Left lung (tissue), 10 donors: ENCODE data around the gene TTF2. TPM values are rescaled to one million over a fixed set of nuclear protein-coding genes. Genes with fewer than 3 reads are reported as not detected.

Experiments used
- ATAC-seq: fragments of 200-7000 bp; cut with Tn5 transposase; one replicate; pipeline ENCODE4 v1.9.1; 2020; ENCODE audit warnings: moderate library complexity
- DNase-seq, 4 donors: peaks; one replicate each; pipeline ENCODE4 v3.0.0-alpha.2; 2013 to 2020
- H3K27ac ChIP-seq, 2 donors: fragments of 200-600 bp; sonication (generic) in 1 of 2; one replicate each; pipeline versions ENCODE4 v1.5.0 to v1.8.0; 2020 to 2021
- H3K27me3 ChIP-seq, 2 donors: fragments of 200-600 bp; sonication (generic) in 1 of 2; one replicate each; pipeline versions ENCODE4 v1.5.0 to v1.8.0; 2020 to 2021
- H3K36me3 ChIP-seq, 2 donors: fragments of 200-600 bp; sonication (generic) in 1 of 2; one replicate each; pipeline versions ENCODE4 v1.5.0 to v1.8.0; 2020 to 2021
- H3K4me1 ChIP-seq, 2 donors: fragments of 200-600 bp; one replicate each; pipeline ENCODE4 v1.8.0; 2021
- H3K4me3 ChIP-seq, 2 donors: fragments of 200-600 bp; sonication (generic) in 1 of 2; one replicate each; pipeline versions ENCODE4 v1.5.0 to v1.8.0; 2020 to 2021; ENCODE audit warnings: mild to moderate bottlenecking in 1 of 2
- H3K9me3 ChIP-seq, 2 donors: fragments of 200-600 bp; sonication (generic) in 1 of 2; one replicate each; pipeline versions ENCODE4 v1.5.0 to v1.8.0; 2020 to 2021
- intact Hi-C, 2 donors: fragments of 100-400 bp; cut with DNase I; formaldehyde crosslinking; loops; one replicate each; pipeline versions ENCODE4 v1.11.2 to v1.14.2; 2022
- polyA plus RNA-seq, 6 donors: library from polyadenylated mRNA; unstranded; fragments of 120-200 nt; gene quantifications; one replicate each; pipeline ENCODE4 v1.2.1, GENCODE V29; 2013; ENCODE audit not compliant: insufficient read length in 6 of 6
- total RNA-seq, 2 donors: library from RNA; stranded (reverse); fragmentation: NEBNext Ultra II Directional; extraction: Animal tissue kit (Norgen Biotek cat#: 25700); gene quantifications; one replicate each; pipeline ENCODE4 v1.2.1, GENCODE V29; 2021
- TF ChIP-seq, protein P1 (sequence below), 2 donors: fragments of 200-600 bp; sonication (generic) in 1 of 2; IDR thresholded peaks; one replicate each; pipeline versions ENCODE4 v1.5.0 to v1.8.0; 2021; ENCODE audit warnings: antibody characterized with exemption in 2 of 2
- donor health status: DM: no; HTN: yes; CAD: no.
- donor health status: DM: no; HTN: no; CAD: no.

TTF2 gene
- total and polyA plus RNA-seq, 8 donors = 21.0 to 30.7 (median 25.1) TPM

DNA sequence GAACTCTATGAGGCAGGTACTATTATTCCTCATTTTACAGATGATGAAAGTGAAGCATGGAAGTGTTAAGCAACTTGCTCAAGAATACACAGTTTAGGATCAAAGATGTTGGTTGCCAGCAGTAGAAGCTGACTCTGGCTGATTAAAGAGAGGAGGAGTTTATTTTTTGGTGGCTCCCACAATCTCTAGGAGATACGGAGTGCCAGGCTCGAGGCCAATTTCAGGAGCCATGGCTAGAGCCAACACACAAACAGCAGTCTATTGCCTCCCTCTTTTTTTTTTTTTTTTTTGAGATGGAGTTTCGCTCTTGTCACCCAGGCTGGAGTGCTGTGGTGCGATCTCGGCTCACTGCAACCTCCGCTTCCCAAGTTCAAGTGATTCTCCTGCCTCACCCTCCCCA, 19.6 kb downstream of the TTF2 start:
- H3K27me3 ChIP-seq = no peaks in the 10 kb centered on the region
- H3K4me3 ChIP-seq = no peak overlapping the region
- no peak overlapping the region for H3K27ac ChIP-seq
- intact Hi-C loops = no loop called here
- H3K36me3 ChIP-seq = peaks cover 0 to 93% of the 10 kb centered on the region in 2 donors
- TF ChIP-seq, protein P1, sequence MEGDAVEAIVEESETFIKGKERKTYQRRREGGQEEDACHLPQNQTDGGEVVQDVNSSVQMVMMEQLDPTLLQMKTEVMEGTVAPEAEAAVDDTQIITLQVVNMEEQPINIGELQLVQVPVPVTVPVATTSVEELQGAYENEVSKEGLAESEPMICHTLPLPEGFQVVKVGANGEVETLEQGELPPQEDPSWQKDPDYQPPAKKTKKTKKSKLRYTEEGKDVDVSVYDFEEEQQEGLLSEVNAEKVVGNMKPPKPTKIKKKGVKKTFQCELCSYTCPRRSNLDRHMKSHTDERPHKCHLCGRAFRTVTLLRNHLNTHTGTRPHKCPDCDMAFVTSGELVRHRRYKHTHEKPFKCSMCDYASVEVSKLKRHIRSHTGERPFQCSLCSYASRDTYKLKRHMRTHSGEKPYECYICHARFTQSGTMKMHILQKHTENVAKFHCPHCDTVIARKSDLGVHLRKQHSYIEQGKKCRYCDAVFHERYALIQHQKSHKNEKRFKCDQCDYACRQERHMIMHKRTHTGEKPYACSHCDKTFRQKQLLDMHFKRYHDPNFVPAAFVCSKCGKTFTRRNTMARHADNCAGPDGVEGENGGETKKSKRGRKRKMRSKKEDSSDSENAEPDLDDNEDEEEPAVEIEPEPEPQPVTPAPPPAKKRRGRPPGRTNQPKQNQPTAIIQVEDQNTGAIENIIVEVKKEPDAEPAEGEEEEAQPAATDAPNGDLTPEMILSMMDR (IDR thresholded peaks at IDR 0.05) = no peak
- ATAC-seq (no peak), DNase-seq (no peak)
- H3K9me3 ChIP-seq = no peaks in the 10 kb centered on the region
- no peaks in the 10 kb centered on the region for H3K4me1 ChIP-seq

DNA sequence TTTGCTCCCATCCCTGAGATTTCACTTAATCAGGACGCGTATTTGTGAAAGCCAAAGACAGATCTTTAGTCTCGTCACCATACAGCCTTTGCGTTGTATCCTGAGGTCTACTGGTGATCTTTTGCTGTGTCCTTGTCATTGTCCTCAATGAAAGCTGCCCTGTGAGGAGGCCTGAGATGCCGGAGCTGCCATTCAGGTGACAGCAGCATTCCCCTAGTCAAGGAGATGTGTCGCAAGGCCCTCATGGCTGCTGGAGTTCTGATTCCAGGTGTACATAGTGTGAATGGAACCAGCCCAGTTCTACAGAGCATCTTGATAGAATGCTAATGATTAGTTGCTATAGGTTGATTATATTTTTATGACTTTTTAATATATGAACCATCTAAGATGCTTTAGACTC, 24.1 kb downstream of the TTF2 start:
- TF ChIP-seq, protein P1 (IDR thresholded peaks at IDR 0.05) = no peak

DNA sequence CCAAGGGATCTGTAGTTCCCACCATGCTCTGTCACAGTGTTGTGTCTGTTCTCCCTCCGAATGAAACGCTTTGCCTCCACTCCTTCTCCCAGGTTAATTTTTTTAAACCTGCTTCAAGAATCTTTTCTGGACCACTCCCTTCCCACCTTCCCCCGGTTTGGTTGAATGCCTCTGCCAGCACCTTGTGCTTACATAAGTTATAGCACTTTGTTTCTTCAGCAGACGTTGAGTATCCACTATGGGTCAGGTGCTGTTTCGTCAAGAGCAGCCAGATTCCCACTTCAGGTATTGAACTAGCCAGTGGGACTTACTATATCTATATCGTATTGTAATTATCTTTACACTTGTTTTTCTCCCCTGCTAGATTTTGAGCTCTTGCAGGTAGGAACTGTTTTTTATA, 27.6 kb downstream of the TTF2 start:
- Histone ChIP-seq H3K27me3 (no peaks in the 10 kb centered on the region), H3K9me3 (no peaks in the 10 kb centered on the region), H3K36me3 (peaks cover 0 to 72% of the 10 kb centered on the region in 2 donors), H3K4me1 (no peaks in the 10 kb centered on the region), H3K27ac (no peak overlapping the region), H3K4me3 (no peak overlapping the region)
- ATAC-seq (no peak), DNase-seq (no peak)
- TF ChIP-seq, protein P1 (IDR thresholded peaks at IDR 0.05) = no peak
- intact Hi-C loops = no loop called here

More for the DNA sequence above, 24.1 kb downstream of the TTF2 start:
- H3K27me3 ChIP-seq = no peaks in the 10 kb centered on the region
- no peak for DNase-seq
- no peak for ATAC-seq
- no peak overlapping the region for H3K27ac ChIP-seq
- H3K9me3 ChIP-seq = no peaks in the 10 kb centered on the region
- peaks cover 0 to 73% of the 10 kb centered on the region in 2 donors for H3K36me3 ChIP-seq
- intact Hi-C loops = no loop called here
- no peaks in the 10 kb centered on the region for H3K4me1 ChIP-seq
- H3K4me3 ChIP-seq = no peak overlapping the region

DNA sequence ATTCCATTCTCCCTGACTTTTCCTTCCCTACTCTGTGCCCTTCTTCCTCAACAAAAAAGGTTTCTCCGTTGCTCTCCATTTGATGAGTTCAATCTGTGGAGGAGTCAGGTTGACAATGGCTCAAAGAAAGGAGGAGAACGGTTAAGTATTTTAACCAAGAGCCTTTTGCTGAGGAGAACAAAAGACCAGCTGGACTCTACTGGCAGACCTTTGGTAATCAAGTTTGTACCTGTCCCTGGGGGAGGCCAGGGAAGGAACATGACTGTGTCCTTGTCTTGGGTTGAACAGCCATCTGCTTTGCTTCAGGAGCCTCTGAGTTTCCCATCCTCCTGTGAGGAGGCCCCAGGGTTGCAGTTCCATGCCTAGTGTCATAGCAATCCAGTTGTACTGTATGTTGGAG, 29.9 kb downstream of the TTF2 start:
- no peak overlapping the region for H3K4me3 ChIP-seq
- H3K27ac ChIP-seq = no peak overlapping the region
- ATAC-seq (no peak), DNase-seq (no peak)
- TF ChIP-seq, protein P1 (IDR thresholded peaks at IDR 0.05) = no peak
- intact Hi-C loops = no loop called here
- no peaks in the 10 kb centered on the region for H3K27me3 ChIP-seq
- H3K36me3 ChIP-seq = peaks cover 0 to 77% of the 10 kb centered on the region in 2 donors
- peaks cover 4 to 8% of the 10 kb centered on the region in 2 donors for H3K4me1 ChIP-seq
- H3K9me3 ChIP-seq = no peaks in the 10 kb centered on the region

DNA sequence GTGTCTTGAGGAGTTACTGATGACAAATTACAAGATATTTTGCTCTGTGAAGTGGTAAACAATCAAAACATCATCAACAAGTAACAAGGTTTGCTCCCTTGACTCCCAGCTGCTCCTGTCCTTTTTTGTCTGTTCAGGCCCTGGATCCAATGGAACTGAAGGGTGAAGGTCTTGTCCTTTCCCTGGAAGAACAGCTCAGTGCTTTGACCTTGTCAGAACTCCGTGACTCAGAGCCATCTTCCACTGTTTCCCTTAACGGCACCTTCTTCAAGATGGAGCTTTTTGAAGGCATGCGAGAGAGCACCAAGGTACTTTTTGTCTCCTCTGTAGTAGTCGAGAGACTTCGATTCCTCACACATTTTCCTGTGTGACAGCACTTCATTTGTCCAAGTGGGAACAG, 32.5 kb downstream of the TTF2 start:
- Histone ChIP-seq H3K9me3 (no peaks in the 10 kb centered on the region), H3K27me3 (no peaks in the 10 kb centered on the region), H3K27ac (peak overlapping the region in 1 of 2 donors; percentile 34), H3K4me1 (peaks cover 4 to 8% of the 10 kb centered on the region in 2 donors), H3K36me3 (peaks cover 0 to 86% of the 10 kb centered on the region in 2 donors), H3K4me3 (no peak overlapping the region)
- ATAC-seq = no peak
- TF ChIP-seq, protein P1 (IDR thresholded peaks at IDR 0.05) = no peak
- intact Hi-C loops = no loop called here
- no peak for DNase-seq
